HG02852 (cell line): ENCODE results near the gene CFAP61.

Source experiments
- ATAC-seq: cut with Tn5 transposase; IDR thresholded peaks from one replicate; pipeline ENCODE4 v1.9.1; 2021; ENCODE audit warnings: mild to moderate bottlenecking, moderate library complexity; ENCODE audit not compliant: unreplicated experiment

CFAP61 gene

DNA sequence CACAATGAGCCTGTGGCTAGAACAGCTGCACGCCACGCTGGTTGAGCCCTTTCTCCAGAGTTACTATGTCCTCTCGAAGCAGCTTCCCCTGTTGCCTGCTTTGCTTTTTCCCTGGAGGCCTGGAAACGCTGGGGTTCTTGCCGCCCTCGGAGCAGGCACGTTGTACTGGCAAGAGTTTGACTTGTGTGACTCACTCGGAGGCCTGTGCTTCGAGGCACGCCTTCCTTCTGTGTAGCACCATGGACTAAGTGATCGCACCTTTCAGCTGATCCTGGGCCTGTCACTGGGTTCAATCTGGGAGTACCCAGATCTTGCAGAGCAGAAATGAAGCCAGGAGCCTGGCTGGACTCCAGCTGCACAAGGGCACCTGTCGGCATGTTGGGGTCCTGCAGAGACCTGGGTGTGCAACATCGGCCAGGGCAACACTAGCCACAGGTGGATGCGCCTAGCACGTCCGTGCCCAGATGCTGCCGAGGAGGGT, 320.8 kb downstream of the CFAP61 start:
- ATAC-seq: no peak

DNA sequence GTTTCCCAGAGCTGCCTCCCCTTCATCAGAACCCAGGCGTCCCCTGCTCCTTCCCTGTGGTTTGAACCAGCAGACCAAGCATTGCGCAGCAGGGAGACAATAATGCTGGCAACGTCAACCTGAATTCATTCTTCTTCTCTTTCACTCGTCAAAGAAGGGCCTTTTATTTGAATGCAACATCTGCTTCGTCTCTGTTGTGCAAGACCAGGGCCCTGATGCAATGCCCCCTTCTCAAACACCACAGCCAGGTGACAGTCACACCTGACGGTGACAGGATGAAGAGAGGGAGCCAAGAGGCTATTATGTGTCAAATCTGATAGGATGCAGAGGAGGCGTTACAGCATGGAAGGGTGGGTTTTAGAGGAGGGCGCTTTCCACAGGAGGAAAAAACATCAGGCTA, 323.5 kb downstream of the CFAP61 start:
- ATAC-seq: no peak

DNA sequence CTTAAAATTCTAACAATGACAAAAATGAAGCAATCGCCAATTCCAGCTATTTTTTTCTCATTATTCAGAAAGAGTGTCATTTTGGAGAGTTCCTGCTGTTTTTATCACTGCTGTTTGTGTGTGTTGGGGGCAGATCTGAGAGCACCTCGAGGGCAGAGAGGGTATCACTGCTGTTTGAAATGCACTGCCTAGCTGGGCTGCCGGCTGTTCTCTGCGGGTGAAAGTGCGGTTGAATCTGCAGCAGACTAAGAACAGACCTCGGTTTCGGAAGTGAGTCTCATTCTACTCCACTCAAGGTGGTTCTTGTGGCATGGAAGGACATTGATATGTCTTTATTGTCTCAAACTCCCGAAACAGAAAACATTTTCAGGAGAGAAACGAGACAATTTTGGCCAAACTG, 333.9 kb downstream of the CFAP61 start:
- ATAC-seq: no peak

DNA sequence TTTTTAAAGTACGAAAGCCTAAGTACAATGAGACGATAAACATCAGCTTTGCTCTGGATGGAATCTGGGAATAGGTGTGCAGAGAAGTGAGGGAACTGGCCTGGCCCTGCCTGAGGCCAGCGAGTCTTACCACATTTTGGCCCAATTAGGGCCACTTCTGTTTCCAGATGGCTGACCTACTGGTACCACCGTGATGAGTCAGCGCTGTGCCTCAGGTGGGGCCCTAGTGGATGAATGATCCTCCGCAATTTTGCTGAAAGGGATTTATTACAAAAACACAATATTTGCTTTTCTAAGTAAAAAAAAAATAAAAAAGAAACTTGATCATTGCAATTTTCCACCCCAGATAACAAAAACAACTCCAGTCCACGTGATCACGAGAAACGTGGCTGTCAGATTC, 338.1 kb downstream of the CFAP61 start:
- no peak for ATAC-seq

DNA sequence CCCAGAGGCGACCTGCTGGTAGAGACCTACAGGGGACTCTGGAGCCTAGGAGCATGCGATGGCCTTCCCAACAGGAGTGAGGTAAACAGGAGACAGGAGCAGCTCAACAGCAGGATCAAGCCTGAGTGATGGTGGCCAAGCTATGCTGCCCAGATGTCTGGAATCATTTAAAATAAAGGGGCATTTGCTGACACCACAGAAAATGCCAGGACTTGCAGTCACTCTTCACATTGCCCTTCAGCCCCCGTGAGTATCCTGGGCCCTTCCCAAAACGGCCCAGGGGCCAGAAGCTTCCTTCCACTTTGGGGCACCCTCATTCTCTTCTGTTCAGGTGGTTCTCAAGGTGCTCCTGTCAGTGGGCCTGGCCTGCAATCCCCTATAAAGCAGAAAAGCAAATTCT, 338.8 kb downstream of the CFAP61 start:
- ATAC-seq: no peak

DNA sequence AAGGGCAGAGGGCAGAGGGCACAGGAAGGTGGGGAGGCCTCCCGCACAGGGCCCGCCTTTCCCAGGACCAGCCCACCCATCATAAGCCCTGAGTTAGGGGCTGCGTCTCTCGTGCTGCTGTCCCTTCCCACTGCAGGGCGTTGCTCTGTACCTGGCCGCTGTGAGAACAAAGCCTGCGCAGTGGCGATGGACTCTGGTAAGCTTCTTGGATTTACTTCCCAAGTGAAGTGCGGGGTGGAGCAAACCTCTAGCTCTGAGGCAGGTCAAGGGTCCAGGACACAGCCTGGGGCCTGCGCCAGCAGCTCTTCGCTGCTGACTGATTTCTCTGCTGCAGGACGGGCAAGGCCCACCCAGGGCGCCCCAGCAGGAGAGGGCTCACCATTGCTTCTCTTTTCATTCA, 339.4 kb downstream of the CFAP61 start:
- no peak for ATAC-seq

DNA sequence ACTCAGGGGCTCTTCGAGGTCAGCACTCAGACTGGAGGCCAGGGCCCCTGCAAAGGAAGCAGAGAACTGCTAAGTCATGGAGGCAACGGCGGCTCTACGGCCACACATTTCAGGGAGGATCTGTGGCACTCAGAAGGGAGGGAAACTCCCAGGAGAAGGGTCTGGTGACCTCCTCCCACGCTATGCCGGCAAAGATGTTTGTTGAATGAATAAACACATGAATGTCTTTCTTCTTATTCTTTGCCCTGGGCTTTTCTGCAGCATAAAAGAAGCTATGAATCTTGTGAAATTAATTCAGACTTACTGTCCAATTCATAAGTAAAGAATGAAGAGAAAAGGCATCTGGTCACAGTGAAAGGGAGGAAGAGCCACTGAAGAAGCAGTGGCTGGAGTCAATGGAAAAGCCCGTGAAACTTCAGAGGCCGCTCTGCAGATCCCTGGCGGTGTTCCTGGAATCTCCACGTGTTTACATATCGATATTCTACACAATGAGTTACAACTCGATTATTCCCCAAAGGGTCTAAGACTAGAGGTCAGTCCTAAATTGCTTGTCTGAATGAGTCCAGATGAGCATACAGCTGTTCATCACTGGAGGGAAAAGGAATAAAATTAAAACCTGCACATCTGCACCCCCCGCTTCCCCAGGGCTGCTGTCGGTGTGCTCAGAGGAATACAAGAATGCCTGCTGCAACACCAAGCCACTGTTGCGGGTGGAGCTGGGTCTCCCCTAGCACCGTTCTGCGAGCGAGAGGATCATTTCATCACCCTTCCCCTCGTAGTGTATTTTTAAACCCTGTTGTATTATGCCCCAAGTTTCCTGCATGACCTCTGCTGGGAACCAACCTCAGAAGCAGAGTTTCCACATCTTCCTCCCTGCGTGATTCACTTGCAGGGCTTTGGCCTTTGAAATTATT, 341.1 kb downstream of the CFAP61 start:
- ATAC-seq: no peak

DNA sequence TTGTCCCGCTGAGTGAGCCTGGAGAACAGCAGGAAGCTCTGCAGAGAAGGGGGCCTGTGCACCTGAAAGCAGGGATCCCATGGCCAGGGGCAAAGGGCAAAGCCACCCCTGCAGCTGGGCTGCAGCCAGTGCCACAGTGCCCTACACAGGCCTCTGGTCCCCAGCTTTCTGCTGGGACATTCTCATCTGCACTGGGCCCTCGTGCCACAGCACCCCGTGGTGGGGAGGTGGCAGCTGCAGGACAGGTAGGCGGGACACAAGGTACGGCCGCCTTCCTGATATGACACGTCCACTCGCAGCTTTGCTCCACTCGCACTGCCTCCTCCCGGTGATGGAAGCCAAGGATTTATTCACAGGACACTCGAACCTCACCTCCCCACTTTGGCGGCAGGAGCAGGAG, 342.8 kb downstream of the CFAP61 start:
- ATAC-seq: no peak

DNA sequence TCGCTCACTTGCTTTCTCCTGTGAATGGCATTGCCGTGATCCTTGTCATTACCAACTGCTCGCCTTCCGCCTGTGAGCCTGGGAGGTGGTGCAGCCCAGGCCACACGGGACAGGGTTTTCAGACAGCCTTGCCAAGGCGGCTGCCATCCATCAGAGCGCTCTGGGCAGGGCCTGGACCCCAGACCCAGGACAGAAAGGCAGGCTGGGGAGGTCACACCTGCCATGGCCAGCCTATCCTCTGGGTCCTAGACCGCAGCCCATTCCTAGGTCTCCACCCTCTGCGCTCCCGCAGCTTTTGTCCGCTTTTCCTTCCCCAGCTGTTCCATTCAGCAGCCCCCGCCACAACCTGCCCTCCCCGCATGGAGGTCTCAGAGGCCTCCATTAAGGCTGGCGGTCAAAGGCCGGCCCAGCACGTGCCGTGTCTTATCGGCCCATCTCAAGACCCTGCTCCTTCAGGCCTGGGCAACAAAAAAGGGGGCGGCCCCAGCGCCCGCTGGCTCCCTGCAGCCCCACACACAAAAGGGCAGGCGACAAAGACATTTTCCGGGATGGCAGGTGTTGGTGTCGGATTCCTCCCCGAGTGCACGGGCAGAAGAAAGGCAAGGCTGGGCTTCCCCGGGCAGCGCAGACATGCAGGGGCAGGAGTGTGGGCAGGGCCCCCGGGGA, 343.7 kb downstream of the CFAP61 start:
- no peak for ATAC-seq

DNA sequence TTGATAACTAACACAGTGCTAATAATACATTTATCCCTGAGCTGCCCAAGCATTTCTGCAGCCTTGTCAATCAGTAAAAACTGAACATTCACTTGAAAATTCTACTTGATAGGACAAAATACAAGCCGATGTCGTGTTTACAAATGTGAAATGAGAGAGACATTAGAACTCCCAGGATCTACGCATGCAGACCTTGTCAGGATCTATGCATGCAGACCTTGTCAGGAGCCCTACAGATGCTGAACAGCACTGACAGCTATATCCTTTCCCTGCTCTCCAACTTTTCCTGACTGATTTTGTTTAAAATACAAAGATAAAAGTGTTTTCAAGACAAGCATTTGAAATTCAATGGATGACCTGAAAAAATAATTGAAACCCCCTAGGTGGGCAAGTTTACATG, 344.5 kb downstream of the CFAP61 start:
- ATAC-seq: no peak

DNA sequence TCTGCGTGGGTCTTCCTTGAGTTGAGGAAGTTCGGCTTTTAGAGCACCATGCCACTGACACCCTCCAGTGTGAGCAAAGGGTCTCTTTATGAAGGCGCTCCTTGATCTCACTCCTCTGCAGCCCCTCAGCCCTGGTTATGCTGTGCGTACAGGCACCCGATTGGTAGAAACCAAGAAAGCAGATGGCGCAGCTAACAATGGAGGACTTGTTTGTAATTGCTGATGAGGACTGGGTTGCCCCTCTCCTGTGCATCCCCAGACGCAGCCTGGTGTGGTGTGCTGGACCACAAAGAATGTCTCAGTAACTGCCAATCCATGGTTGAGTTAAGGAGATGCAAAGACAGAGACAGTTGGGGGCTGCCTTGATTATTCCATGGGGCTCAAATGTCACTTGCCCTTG, 345.8 kb downstream of the CFAP61 start:
- ATAC-seq: no peak

DNA sequence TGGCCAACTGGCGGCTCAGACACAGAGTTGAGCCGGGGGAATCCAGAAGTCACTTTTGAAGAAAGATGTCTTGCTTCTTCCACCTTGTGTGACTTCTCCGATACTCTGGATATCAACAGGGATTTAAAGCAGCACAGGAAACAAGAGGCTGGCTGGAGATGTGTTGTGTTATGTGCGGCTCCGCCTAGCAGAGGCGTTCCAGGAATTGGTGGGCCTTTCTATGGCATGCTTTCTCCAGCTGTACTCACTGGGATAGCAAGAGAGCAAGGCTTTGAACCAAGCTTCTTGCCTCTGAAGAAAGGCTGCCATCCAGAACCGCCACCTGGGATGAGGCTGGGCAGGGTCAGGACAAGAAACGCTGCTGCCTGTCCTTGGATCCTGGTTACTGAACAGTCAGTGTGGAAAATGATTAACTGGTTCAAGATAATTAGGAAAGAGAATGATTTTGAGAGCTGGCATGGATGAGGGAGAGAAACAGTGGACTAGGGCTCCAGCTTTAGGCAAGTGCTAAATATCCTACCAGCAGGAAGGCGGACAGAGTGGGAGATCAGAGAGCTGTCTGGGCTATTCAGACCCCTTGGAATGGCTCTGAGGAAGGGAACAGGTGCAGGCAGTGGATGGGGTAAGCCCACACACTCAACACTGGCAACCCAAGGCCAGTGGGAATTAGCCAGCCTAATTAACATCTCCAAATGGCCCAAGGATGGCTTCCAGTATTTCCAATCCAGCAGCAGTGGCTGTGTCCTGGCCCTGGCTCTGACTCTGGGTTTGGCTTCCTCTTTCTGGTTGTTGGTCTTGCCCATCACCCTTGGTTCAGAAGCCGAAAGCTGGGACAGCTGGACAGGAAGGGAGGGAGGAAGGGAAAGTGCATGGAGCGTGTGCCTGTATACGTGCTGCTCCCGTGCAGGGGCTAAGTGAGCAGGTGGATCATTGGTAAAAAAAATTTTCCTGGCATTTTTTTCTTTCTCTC, 347.5 kb downstream of the CFAP61 start:
- ATAC-seq: no peak

DNA sequence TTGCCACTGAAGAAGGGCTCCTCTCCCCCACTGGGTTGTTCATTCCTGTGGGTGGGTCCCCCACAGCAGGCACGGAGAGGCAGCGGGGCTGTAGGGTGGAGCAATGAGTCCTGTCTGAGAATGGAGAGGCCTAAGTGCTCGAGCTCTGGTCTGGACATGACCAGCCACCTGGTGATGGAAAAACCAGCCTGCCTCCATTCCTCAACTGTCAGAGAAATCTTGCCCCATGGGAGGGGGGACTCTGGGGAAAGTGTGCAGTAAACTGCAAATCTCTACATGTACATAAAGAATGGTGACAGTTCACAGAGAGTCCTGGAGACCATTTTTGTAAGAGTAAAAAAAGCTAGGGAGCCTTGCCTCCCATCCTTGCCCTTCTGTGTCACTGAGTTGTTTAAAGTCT, 349.7 kb downstream of the CFAP61 start:
- no peak for ATAC-seq

DNA sequence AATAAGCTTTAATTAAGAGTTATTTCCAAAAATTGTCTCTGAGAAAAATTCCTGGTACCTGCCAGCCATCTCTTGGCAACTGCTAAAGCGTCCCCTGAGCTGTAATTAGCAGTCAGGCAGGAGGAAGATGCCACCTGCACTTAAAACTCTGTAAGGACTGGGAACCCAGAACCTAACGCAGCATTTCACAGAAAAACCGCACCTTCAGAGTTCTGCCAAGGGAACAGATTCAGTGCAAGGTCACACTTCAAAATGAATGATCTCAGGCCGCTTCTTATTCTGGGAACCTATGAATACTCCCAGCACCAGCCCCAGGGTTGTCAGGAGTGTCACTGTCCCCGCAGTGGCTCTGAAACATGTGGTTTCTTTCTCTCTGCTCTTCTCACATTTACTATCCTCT, 352.3 kb downstream of the CFAP61 start:
- ATAC-seq: no peak

DNA sequence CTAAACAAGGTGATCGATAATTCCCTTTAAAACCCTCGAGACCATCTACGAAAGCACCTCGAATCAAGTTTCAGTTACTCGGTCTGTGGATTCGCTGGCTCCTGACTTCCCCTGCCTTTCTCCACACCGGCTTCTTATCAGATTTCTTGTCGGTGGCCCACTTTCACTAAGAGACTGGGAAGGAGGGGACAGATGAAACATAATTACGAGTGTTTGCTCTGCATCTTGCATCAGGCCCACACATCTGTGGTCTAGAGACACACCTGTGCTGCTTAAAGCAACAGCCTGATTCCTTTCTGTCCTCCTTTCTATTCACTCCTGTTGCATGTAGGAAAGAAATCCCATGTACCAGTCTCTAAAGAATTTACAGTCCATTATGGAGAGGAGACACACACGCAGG, 353.3 kb downstream of the CFAP61 start:
- no peak for ATAC-seq

DNA sequence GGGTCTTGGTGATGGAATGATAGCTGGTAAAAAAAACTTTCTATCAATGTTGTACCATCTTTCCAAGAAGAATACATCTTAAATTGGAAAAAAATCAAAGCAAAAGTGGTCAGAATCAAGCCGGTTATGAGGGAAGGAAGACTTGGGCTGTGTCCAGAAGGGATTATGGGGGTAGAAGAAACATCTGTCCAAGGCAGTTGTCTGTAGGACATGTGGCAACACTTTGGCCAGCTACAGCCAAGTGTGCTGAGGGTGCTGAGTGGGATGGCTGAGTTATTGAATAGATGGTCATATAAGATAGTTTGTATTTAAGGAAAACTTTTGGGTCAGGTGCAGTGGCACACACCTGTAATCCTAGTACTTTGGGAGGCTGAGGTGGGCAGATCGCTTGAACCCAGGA, 354.0 kb downstream of the CFAP61 start:
- no peak for ATAC-seq

DNA sequence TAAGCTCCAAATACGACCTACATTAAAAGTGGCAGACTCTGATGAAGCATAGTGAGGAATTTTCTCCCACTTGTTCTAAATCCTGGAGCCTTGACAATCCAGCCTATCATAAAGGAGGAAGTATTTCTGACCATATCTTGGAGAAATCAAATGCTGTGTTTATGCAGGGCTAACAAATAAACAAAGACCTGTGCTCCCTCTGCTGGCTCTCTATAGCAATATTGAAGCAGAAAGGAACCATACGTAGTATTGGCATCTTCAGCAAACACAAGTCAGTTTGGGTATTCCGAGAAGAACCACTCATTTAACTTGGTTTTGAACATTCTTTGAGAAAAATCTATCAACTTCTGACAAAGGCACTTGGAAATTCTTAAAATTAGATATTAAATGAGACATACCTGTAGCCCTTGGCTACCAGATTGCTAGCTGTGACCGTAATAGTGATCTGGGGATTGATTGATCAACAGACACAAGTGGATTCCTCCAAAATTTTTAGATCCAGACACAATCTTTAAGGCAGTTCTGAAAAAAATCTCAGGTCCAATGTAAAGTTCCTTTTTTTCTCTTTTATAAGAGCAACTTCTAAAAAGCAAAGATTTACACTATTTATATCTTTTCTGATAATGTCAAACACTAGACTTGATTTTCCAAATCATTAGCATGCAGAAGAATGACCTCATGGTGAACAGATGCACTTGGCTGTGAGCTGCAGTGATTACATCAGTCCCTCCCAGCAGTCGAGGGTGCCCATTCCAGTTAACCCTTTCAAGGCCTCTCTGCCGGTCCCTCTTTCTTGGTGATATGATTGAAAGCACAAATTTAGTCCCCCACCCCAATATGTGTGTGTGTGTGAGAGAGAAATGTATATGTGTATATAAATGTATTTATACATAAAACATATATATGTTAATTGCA, 355.8 kb downstream of the CFAP61 start:
- no peak for ATAC-seq

DNA sequence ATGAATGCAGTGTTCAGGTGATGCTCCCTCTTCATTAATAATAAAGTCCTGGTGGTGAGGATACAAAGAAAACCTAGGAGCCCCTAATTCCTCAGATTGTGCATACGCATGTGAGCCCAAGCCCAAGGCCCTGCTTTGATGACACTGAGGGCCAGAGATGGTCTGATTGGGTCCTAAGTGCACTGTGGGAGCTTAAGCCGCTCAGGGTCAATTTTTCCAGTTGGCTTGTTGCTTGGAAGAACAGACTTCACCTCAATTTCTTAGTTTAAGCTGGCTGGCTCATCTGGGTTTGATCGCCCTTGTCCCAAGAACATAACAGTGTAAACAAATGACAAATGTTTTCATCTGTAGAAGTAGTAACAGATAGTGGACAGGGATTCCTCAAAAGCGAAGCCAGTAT, 357.0 kb downstream of the CFAP61 start:
- ATAC-seq: no peak
